Bronchial epithelial cell (primary cell): Measurements from ENCODE around the gene C1QTNF3. TPM values are rescaled to one million over a fixed set of nuclear protein-coding genes. Genes with fewer than 3 reads are reported as not detected.

Experiments
- DNase-seq: peaks from one replicate; pipeline ENCODE4 v3.0.0-alpha.2; 2010; ENCODE audit warnings: low read depth
- FAIRE-seq: peaks from 2 replicates; lab custom pipeline; 2011; peaks lifted over from hg19 to GRCh38; lab: Jason Lieb, UNC
- H3K27me3 ChIP-seq: 2 replicates; pipeline ENCODE4 v1.5.1; 2011; ENCODE audit warnings: low read length; ENCODE audit not compliant: control insufficient read depth, insufficient read depth
- H3K36me3 ChIP-seq: 2 replicates; pipeline ENCODE4 v1.5.1; 2011; ENCODE audit warnings: low read length; ENCODE audit not compliant: control insufficient read depth, insufficient read depth
- H3K4me3 ChIP-seq: 2 replicates; pipeline ENCODE4 v1.5.1; 2011; ENCODE audit warnings: mild to moderate bottlenecking, low read depth, low read length, control low read depth
- total RNA-seq: library from RNA; depleted of rRNA; stranded (reverse); fragments of >200 nt; gene quantifications from 2 replicates; pipeline ENCODE4 v1.2.1, GENCODE V29; 2014
- TF ChIP-seq, protein P1 (sequence below): IDR thresholded peaks from 2 replicates; pipeline ENCODE4 v1.5.1; 2011; ENCODE audit warnings: mild to moderate bottlenecking, moderate library complexity, low read length, control low read depth, inconsistent platforms; ENCODE audit not compliant: insufficient read depth, severe bottlenecking

The C1QTNF3 gene
- total RNA-seq, 1 donor from 2014 or later, result 0.26 TPM

DNA sequence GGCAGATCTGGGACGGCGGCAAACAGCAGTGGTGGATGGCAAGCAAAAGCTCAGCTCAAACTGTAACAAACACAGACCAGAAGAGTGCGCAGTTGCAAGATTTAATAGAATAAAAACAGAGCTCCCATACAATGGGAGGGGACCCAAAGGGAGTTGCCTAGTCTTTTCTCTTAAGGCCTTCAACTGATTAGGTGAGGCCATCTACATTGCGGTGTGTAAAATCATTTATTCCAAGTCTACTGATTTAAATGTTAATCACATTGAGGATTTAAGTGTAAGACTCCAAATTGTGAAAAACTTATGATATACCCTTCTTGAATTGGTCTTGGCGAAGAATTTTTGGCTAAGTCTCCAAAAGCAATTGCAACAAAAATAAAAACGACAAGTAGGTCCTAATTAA, 21.6 kb upstream of the C1QTNF3 start:
- Histone ChIP-seq H3K4me3 (no peak overlapping the region), H3K36me3 (no peaks in the 10 kb centered on the region), H3K27me3 (no peaks in the 10 kb centered on the region)
- FAIRE-seq (no peak), DNase-seq (no peak)
- TF ChIP-seq, protein P1, sequence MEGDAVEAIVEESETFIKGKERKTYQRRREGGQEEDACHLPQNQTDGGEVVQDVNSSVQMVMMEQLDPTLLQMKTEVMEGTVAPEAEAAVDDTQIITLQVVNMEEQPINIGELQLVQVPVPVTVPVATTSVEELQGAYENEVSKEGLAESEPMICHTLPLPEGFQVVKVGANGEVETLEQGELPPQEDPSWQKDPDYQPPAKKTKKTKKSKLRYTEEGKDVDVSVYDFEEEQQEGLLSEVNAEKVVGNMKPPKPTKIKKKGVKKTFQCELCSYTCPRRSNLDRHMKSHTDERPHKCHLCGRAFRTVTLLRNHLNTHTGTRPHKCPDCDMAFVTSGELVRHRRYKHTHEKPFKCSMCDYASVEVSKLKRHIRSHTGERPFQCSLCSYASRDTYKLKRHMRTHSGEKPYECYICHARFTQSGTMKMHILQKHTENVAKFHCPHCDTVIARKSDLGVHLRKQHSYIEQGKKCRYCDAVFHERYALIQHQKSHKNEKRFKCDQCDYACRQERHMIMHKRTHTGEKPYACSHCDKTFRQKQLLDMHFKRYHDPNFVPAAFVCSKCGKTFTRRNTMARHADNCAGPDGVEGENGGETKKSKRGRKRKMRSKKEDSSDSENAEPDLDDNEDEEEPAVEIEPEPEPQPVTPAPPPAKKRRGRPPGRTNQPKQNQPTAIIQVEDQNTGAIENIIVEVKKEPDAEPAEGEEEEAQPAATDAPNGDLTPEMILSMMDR, result no peak

DNA sequence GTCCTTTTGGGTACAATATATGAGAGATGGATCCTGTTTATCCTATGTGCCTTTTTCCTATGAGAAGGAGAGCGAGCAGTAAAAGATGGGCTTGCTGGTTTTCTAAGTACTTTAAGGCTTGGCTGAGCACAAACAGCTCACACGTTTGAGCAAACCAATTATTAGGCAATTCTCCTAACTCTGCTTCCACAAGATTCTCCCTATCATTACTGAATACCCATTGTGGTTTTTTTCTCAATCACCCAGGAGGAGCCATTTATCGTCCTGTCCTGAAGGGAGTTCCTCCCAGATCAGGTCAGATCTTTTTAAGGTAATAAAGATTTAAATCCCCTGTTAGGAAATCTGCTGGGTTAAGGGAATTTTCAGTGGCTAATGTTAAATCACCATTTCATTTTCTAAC, 19.4 kb upstream of the C1QTNF3 start:
- FAIRE-seq, result no peak
- TF ChIP-seq, protein P1, result no peak
- Histone ChIP-seq H3K36me3 (no peaks in the 10 kb centered on the region), H3K27me3 (no peaks in the 10 kb centered on the region), H3K4me3 (no peak overlapping the region)
- peak; percentile 3 for DNase-seq

DNA sequence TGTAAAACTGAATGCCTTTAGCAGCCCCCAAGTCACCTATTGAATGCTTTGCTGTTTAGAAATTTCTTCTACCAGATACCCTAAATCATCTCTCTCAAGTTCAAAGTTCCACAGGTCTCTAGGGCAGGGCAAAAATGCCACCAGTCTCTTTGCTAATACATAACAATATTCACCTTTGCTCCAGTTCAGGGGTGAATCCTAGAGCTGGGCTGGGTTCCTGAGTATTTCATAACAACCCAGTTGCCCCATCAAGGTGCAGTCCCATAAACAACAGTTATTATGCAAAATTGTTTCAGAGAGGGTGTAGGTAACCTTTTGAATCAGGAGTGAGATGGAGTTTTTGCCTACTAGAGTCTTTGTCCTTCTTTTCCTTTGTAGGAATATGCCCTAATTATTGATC, 19.0 kb upstream of the C1QTNF3 start:
- no peak for FAIRE-seq
- no peaks in the 10 kb centered on the region for H3K36me3 ChIP-seq
- H3K4me3 ChIP-seq, result no peak overlapping the region
- DNase-seq, result peak; percentile 10
- TF ChIP-seq, protein P1, result no peak
- no peaks in the 10 kb centered on the region for H3K27me3 ChIP-seq

DNA sequence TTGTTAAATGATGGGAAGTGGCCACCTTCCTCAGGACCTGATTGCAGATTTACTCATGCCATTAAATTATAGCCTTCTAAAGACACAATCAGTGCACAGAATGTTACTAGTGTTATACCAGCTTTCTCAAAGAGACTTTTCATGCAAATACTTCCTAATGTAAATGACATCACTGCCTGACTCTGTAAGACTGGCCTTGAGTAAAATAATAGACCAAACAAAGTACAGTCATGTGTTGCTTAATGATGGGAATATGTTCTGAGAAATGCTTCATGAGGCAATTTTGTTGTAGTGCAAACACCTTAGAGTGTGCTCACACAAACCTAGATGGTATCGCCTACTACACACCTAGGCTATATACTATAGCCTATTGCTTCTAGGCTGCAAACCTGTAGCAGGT, 17.0 kb upstream of the C1QTNF3 start:
- Histone ChIP-seq H3K27me3 (no peaks in the 10 kb centered on the region), H3K36me3 (no peaks in the 10 kb centered on the region), H3K4me3 (no peak overlapping the region)
- TF ChIP-seq, protein P1, result no peak
- FAIRE-seq, result no peak
- DNase-seq, result peak; percentile 58

DNA sequence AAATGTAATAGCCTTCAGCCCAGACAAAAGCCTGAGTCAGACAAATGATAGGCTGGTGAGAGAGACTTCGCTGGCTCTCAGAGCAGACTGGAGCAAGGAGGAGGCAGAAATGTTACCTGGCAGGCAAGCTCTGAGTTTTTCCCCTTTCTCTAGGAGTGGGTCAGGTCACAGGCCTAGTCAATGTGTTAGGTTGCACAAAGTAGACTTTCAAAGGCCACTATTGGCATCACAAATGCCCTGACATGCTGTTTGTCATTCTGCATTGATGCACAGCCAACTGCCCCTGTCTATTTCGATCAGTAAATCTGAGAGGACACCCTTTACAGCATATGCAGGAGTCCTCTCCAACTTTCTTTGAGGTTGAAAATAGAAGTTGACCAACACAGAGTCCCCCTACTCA, 15.5 kb upstream of the C1QTNF3 start:
- no peak for DNase-seq
- TF ChIP-seq, protein P1, result no peak
- Histone ChIP-seq H3K27me3 (no peaks in the 10 kb centered on the region), H3K36me3 (no peaks in the 10 kb centered on the region), H3K4me3 (no peak overlapping the region)
- FAIRE-seq, result no peak

DNA sequence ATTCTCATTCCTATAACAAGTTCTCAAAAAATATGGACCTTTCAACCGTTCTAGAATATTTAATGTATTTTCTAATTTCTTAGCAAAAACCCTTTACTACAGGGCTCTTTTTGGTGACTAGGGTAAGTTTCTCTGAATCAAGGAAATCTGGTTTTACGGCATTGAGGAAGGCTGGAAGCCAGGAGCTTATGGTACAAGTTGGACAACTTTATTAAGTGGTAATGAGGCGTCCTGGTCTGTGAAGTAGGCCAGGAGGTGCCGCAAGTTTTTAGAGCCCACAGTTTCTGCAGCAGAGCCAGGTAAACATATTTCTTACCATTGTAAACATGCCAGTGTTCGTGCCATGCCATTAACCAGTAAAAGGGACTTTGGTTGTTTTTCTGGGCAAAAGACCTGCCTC, 14.6 kb upstream of the C1QTNF3 start:
- Histone ChIP-seq H3K4me3 (no peak overlapping the region), H3K27me3 (no peaks in the 10 kb centered on the region), H3K36me3 (no peaks in the 10 kb centered on the region)
- TF ChIP-seq, protein P1, result no peak
- no peak for FAIRE-seq
- no peak for DNase-seq
